ENCODE measurements around the gene COL18A1. TPM values are rescaled to one million over a fixed set of nuclear protein-coding genes. Genes with fewer than 3 reads are reported as not detected.

The COL18A1 gene
- total and polyA plus RNA-seq, 4 donors, result 97.3 to 963 (median 295) TPM

- Histone ChIP-seq H3K9me3 (ENCODE audit: control insufficient read depth, low read length) (no peaks in the 10 kb centered on the region), H3K4me3 (ENCODE audit: low read length in 2 of 2) (no peak overlapping the region), H3K4me1 (ENCODE audit: control insufficient read depth in 1 of 2, insufficient read depth in 2 of 2, low read length in 2 of 2) (no peaks in the 10 kb centered on the region), H3K36me3 (ENCODE audit: control insufficient read depth in 1 of 2, insufficient read depth in 2 of 2, low read length in 1 of 2) (no peaks in the 10 kb centered on the region), H3K27ac (ENCODE audit: low read depth in 1 of 2, low read length in 2 of 2) (peak overlapping the region in 1 of 2 donors; percentile 50), H3K27me3 (ENCODE audit: control insufficient read depth in 1 of 2, insufficient read depth in 2 of 2, low read length in 1 of 2) (no peaks in the 10 kb centered on the region)
- DNase-seq (no peak), ATAC-seq (ENCODE audit: low FRiP score) (no peak)
- WGBS, 2 donors, result 39 to 50% methylated on average over 17 of the region's 17 CpGs
- intact Hi-C loops (cut with DNase I), result loop anchor here (5.0 to 10.0 kb wide), 2 partner anchors 290 to 297 kb away; no protein-coding TSS in a partner anchor
Observed at GRCh38 chr21:45431781-45432572, 27.0 kb downstream of the COL18A1 start.

- intact Hi-C loops (cut with DNase I), result loop anchor here (5.0 to 10.0 kb wide), 2 partner anchors 290 to 298 kb away; no protein-coding TSS in a partner anchor
- ATAC-seq (ENCODE audit: low FRiP score) (peak; percentile 47), DNase-seq (no peak)
- H3K4me3 ChIP-seq (ENCODE audit: low read length in 2 of 2), result no peak overlapping the region
- H3K27ac ChIP-seq (ENCODE audit: low read depth in 1 of 2, low read length in 2 of 2), result peak overlapping the region in 1 of 2 donors; percentile 50
- H3K4me1 ChIP-seq (ENCODE audit: control insufficient read depth in 1 of 2, insufficient read depth in 2 of 2, low read length in 2 of 2), result no peaks in the 10 kb centered on the region
- no peaks in the 10 kb centered on the region for H3K9me3 ChIP-seq (ENCODE audit: control insufficient read depth, low read length)
- 6 to 7% methylated on average over 16 of the region's 16 CpGs for WGBS, 2 donors
- no peaks in the 10 kb centered on the region for H3K27me3 ChIP-seq (ENCODE audit: control insufficient read depth in 1 of 2, insufficient read depth in 2 of 2, low read length in 1 of 2)
- H3K36me3 ChIP-seq (ENCODE audit: control insufficient read depth in 1 of 2, insufficient read depth in 2 of 2, low read length in 1 of 2), result no peaks in the 10 kb centered on the region
Observed at GRCh38 chr21:45432575-45433255, 27.8 kb downstream of the COL18A1 start.

DNA sequence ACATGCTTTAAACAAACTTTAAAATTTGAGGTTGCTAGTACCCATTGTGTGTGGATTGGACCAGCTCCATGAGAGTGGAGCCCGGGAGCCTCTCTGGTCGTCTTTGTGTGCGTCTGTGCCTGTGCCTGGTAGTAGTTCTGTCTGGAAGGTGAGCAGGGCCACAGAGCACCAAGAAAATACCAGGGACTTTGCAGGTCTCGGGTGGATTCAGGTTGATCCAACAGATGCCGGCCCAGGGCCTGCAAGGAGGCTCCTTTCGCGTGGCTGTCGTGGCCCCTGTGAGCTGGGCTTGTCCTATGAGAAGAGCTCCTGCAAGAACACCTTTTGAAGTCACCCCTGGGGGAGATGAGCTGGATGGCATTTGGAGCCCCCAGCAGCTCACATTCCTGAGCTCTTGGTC lies 28.3 kb downstream of the COL18A1 start:
- Histone ChIP-seq H3K4me3 (ENCODE audit: low read length in 2 of 2) (no peak overlapping the region), H3K27ac (ENCODE audit: low read depth in 1 of 2, low read length in 2 of 2) (peak overlapping the region in 1 of 2 donors; percentile 58), H3K9me3 (ENCODE audit: control insufficient read depth, low read length) (no peaks in the 10 kb centered on the region), H3K4me1 (ENCODE audit: control insufficient read depth in 1 of 2, insufficient read depth in 2 of 2, low read length in 2 of 2) (no peaks in the 10 kb centered on the region), H3K36me3 (ENCODE audit: control insufficient read depth in 1 of 2, insufficient read depth in 2 of 2, low read length in 1 of 2) (no peaks in the 10 kb centered on the region), H3K27me3 (ENCODE audit: control insufficient read depth in 1 of 2, insufficient read depth in 2 of 2, low read length in 1 of 2) (no peaks in the 10 kb centered on the region)
- WGBS, 2 donors, result 26 to 27% methylated on average over 8 of the region's 8 CpGs
- intact Hi-C loops (cut with DNase I), result loop anchor here (5.0 to 10.0 kb wide), 2 partner anchors 291 to 298 kb away; no protein-coding TSS in a partner anchor
- DNase-seq, result no peak
- no peak for ATAC-seq (ENCODE audit: low FRiP score)

- Histone ChIP-seq H3K4me3 (ENCODE audit: low read length in 2 of 2) (no peak overlapping the region), H3K36me3 (ENCODE audit: control insufficient read depth in 1 of 2, insufficient read depth in 2 of 2, low read length in 1 of 2) (no peaks in the 10 kb centered on the region), H3K27ac (ENCODE audit: low read depth in 1 of 2, low read length in 2 of 2) (no peak overlapping the region), H3K27me3 (ENCODE audit: control insufficient read depth in 1 of 2, insufficient read depth in 2 of 2, low read length in 1 of 2) (no peaks in the 10 kb centered on the region), H3K4me1 (ENCODE audit: control insufficient read depth in 1 of 2, insufficient read depth in 2 of 2, low read length in 2 of 2) (no peaks in the 10 kb centered on the region), H3K9me3 (ENCODE audit: control insufficient read depth, low read length) (no peaks in the 10 kb centered on the region)
- intact Hi-C loops (cut with DNase I), result loop anchor here (5.0 to 10.0 kb wide), 2 partner anchors 292 to 299 kb away; no protein-coding TSS in a partner anchor
- no peak for ATAC-seq (ENCODE audit: low FRiP score)
- WGBS, 2 donors, result 68 to 77% methylated on average over 11 of the region's 11 CpGs
- DNase-seq, result no peak
Observed at GRCh38 chr21:45433911-45434644, 29.1 kb downstream of the COL18A1 start.

DNA sequence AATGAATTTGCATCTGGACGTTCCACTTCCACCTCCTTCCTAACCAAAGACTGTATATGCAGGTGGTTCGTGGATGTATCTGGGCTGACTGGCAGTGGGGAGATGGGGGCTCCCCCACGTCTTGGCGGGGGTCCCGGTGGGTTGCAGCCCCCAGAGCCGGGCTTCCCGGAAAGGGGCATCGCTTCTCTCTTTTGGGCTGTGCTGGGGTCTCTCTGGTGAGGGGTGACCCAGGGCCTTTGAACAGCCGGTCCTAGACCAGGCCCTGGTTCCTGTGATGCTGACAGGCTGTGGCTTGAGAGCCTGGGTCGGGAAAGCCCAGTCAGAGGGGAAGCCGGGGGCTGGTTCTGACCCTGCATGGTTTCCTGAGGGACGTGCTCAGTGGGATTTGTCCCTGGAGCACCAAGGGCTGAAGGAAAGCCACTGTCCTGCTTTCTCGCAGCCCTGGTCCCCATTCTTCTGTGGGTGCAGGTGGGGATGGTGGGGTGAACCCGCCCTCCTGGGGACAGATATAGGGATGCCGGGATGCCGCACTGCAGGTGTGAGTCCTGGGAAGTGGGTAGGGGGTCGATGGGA lies 29.8 kb downstream of the COL18A1 start:
- DNase-seq (no peak), ATAC-seq (ENCODE audit: low FRiP score) (no peak)
- Histone ChIP-seq H3K36me3 (ENCODE audit: control insufficient read depth in 1 of 2, insufficient read depth in 2 of 2, low read length in 1 of 2) (no peaks in the 10 kb centered on the region), H3K4me3 (ENCODE audit: low read length in 2 of 2) (no peak overlapping the region), H3K27ac (ENCODE audit: low read depth in 1 of 2, low read length in 2 of 2) (no peak overlapping the region), H3K9me3 (ENCODE audit: control insufficient read depth, low read length) (no peaks in the 10 kb centered on the region), H3K4me1 (ENCODE audit: control insufficient read depth in 1 of 2, insufficient read depth in 2 of 2, low read length in 2 of 2) (no peaks in the 10 kb centered on the region), H3K27me3 (ENCODE audit: control insufficient read depth in 1 of 2, insufficient read depth in 2 of 2, low read length in 1 of 2) (no peaks in the 10 kb centered on the region)
- intact Hi-C loops (cut with DNase I), result loop anchor here (5.0 to 10.0 kb wide), 2 partner anchors 292 to 300 kb away; no protein-coding TSS in a partner anchor
- 78 to 81% methylated on average over 17 of the region's 17 CpGs for WGBS, 2 donors

- no peak for DNase-seq
- WGBS, 2 donors, result 82 to 85% methylated on average over 15 of the region's 15 CpGs
- no peak overlapping the region for H3K4me3 ChIP-seq (ENCODE audit: low read length in 2 of 2)
- intact Hi-C loops (cut with DNase I), result loop anchor here in 1 of 2 donors (10.0 kb wide), 1 partner anchor 301 kb away; no protein-coding TSS in a partner anchor
- no peaks in the 10 kb centered on the region for H3K4me1 ChIP-seq (ENCODE audit: control insufficient read depth in 1 of 2, insufficient read depth in 2 of 2, low read length in 2 of 2)
- no peak for ATAC-seq (ENCODE audit: low FRiP score)
- no peaks in the 10 kb centered on the region for H3K27me3 ChIP-seq (ENCODE audit: control insufficient read depth in 1 of 2, insufficient read depth in 2 of 2, low read length in 1 of 2)
- H3K36me3 ChIP-seq (ENCODE audit: control insufficient read depth in 1 of 2, insufficient read depth in 2 of 2, low read length in 1 of 2), result no peaks in the 10 kb centered on the region
- H3K9me3 ChIP-seq (ENCODE audit: control insufficient read depth, low read length), result no peaks in the 10 kb centered on the region
- no peak overlapping the region for H3K27ac ChIP-seq (ENCODE audit: low read depth in 1 of 2, low read length in 2 of 2)
Observed at GRCh38 chr21:45435405-45435981, 30.5 kb downstream of the COL18A1 start.

DNA sequence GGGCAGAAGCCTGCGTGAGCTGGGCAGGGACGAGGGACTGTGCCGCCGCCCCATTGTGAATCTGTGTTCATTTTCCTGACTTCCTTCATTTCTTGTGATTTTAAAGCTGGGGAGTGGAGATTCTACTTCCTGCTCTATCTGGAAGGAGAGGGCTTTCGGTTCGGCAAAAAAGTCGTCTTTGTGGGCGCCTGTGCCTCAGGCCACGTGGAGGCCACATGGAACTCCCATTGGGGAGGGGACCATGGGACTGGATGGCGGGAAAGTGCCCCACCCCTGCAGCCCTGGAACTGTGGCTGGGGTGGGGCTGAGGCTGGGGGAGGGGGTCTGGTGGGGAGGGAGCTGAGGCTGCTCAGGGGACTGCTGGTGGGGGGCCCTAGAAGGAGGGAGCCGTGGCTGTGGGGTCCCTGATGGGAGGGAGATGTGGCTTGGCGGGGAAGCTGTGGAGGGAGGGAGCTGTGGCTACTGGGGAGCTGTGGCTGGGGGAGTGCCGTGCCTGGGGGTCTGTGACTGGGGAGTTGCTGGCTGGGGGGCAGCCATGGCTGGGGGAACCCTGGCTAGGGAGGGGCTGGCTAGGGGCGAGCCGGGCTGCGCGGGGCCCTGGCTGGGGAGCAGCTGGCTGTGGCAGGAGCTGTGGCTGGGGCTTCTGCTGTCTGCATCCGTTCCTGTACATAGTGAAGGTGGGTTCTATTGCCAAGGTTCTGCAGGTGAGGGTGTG lies 31.5 kb downstream of the COL18A1 start:
- no peak overlapping the region for H3K27ac ChIP-seq (ENCODE audit: low read depth in 1 of 2, low read length in 2 of 2)
- no peaks in the 10 kb centered on the region for H3K27me3 ChIP-seq (ENCODE audit: control insufficient read depth in 1 of 2, insufficient read depth in 2 of 2, low read length in 1 of 2)
- no peak overlapping the region for H3K4me3 ChIP-seq (ENCODE audit: low read length in 2 of 2)
- H3K36me3 ChIP-seq (ENCODE audit: control insufficient read depth in 1 of 2, insufficient read depth in 2 of 2, low read length in 1 of 2), result no peaks in the 10 kb centered on the region
- ATAC-seq (ENCODE audit: low FRiP score), result no peak
- H3K4me1 ChIP-seq (ENCODE audit: control insufficient read depth in 1 of 2, insufficient read depth in 2 of 2, low read length in 2 of 2), result no peaks in the 10 kb centered on the region
- WGBS, 2 donors, result 77% methylated on average over 18 of the region's 18 CpGs
- no peaks in the 10 kb centered on the region for H3K9me3 ChIP-seq (ENCODE audit: control insufficient read depth, low read length)
- intact Hi-C loops (cut with DNase I), result loop anchor here in 1 of 2 donors (10.0 kb wide), 1 partner anchor 302 kb away; no protein-coding TSS in a partner anchor
- DNase-seq, result no peak
